ENCODE results near the gene XPO5.
A peak's percentile ranks its signal among the peaks of the same experiment; 100 is the strongest.
"Not testable (repeated sequence)": the region's sequence is repeated elsewhere in the genome, so short reads cannot be mapped to it uniquely, and the experiment has no call there.

The XPO5 gene

GRCh38 chr6:43589564-43589963 is 13.7 kb upstream of the XPO5 start:
- intact Hi-C loops (cut with DNase I): not testable (repeated sequence)

GRCh38 chr6:43588194-43588593 is 12.4 kb upstream of the XPO5 start:
- DNase-seq: no peak
- intact Hi-C loops (cut with DNase I): no loop called here

More at GRCh38 chr6:43589564-43589963, 13.7 kb upstream of the XPO5 start:
- not testable (repeated sequence) for DNase-seq

- DNase-seq: no peak
- intact Hi-C loops (cut with DNase I): no loop called here
Observed at GRCh38 chr6:43584892-43585570, 9.2 kb upstream of the XPO5 start.

GRCh38 chr6:43582911-43583310 is 7.1 kb upstream of the XPO5 start:
- intact Hi-C loops (cut with DNase I): no loop called here
- no peak for DNase-seq

GRCh38 chr6:43579171-43579570 is 3.3 kb upstream of the XPO5 start:
- intact Hi-C loops (cut with DNase I): no loop called here
- DNase-seq: no peak

- DNase-seq: no peak
- intact Hi-C loops (cut with DNase I): no loop called here
Observed at GRCh38 chr6:43578748-43579147, 2.9 kb upstream of the XPO5 start.

GRCh38 chr6:43575105-43575771 is 600 bp downstream of the XPO5 start:
- intact Hi-C loops (cut with DNase I): no loop called here
- peak in 27 of 42 donors; percentile 3 to 67 (median 29) for DNase-seq

- intact Hi-C loops (cut with DNase I): no loop called here
- peak in 6 of 42 donors; percentile 10 to 44 (median 14) for DNase-seq
Observed at GRCh38 chr6:43572015-43572414, 3.8 kb downstream of the XPO5 start.

- intact Hi-C loops (cut with DNase I): no loop called here
- peak in 1 of 42 donors; percentile 12 for DNase-seq
Observed at GRCh38 chr6:43570876-43571441, 4.9 kb downstream of the XPO5 start.

GRCh38 chr6:43559328-43559727 is 16.5 kb downstream of the XPO5 start:
- DNase-seq: no peak
- intact Hi-C loops (cut with DNase I): no loop called here

- DNase-seq; intact Hi-C loops (cut with DNase I): not testable (repeated sequence)
Observed at GRCh38 chr6:43557620-43558019, 18.2 kb downstream of the XPO5 start.

GRCh38 chr6:43547222-43547621 is 28.6 kb downstream of the XPO5 start:
- intact Hi-C loops (cut with DNase I): no loop called here
- no peak for DNase-seq

- intact Hi-C loops (cut with DNase I): no loop called here
- DNase-seq: no peak
Observed at GRCh38 chr6:43544461-43544860, 31.4 kb downstream of the XPO5 start.

- intact Hi-C loops (cut with DNase I): no loop called here
- DNase-seq: no peak
Observed at GRCh38 chr6:43541774-43542471, 33.9 kb downstream of the XPO5 start.

- no peak for DNase-seq
- intact Hi-C loops (cut with DNase I): no loop called here
Observed at GRCh38 chr6:43540507-43540906, 35.3 kb downstream of the XPO5 start.

- intact Hi-C loops (cut with DNase I); DNase-seq: not testable (repeated sequence)
Observed at GRCh38 chr6:43539409-43539808, 36.4 kb downstream of the XPO5 start.

GRCh38 chr6:43538986-43539385 is 36.9 kb downstream of the XPO5 start:
- intact Hi-C loops (cut with DNase I): not testable (repeated sequence)

GRCh38 chr6:43532201-43532600 is 43.6 kb downstream of the XPO5 start:
- intact Hi-C loops (cut with DNase I): no loop called here
- peak in 1 of 42 donors; percentile 1 for DNase-seq

More at GRCh38 chr6:43538986-43539385, 36.9 kb downstream of the XPO5 start:
- DNase-seq: not testable (repeated sequence)

GRCh38 chr6:43524483-43524961 is 51.3 kb downstream of the XPO5 start:
- no peak for DNase-seq
- intact Hi-C loops (cut with DNase I): no loop called here

- no peak for DNase-seq
- intact Hi-C loops (cut with DNase I): no loop called here
Observed at GRCh38 chr6:43523284-43523683, 52.6 kb downstream of the XPO5 start.

Data from head of caudate nucleus (tissue), 42 donors.